A549 (cell line): ENCODE data around the gene LRFN2.

Source experiments
- CTCF ChIP-seq: fragments of >200 bp; sonication (Bioruptor Twin); formaldehyde crosslinking; IDR thresholded peaks from 3 replicates; pipeline ENCODE4 v1.5.1; 2016
- HOXA7 ChIP-seq: fragments of 250-450 bp; sonication (Bioruptor Pico); IDR thresholded peaks from 2 replicates; pipeline ENCODE4 v1.5.0; 2020; ENCODE audit warnings: mild to moderate bottlenecking, moderate library complexity
- JUN ChIP-seq, 2 experiments: fragments of >200 bp; sonication (Bioruptor Twin); formaldehyde crosslinking; IDR thresholded peaks; 2 replicates in 1 of 2; 3 replicates in 1 of 2; pipeline ENCODE4 v1.6.1; 2016 to 2017
- KDM1A ChIP-seq: fragments of 200-600 bp; sonication (generic); IDR thresholded peaks from 2 replicates; pipeline ENCODE4 v1.6.1; 2016; ENCODE audit warnings: low read depth, mild to moderate bottlenecking
- MAFK ChIP-seq: fragments of 450-650 bp; IDR thresholded peaks from 2 replicates; pipeline ENCODE4 v1.6.1; 2014; ENCODE audit not compliant: partially characterized antibody
- MAX ChIP-seq: IDR thresholded peaks from 2 replicates; pipeline ENCODE4 v1.6.1; 2012
- POLR2A ChIP-seq: IDR thresholded peaks from 2 replicates; pipeline ENCODE4 v1.6.1; 2012; ENCODE audit warnings: mild to moderate bottlenecking, low read length
- RAD21 ChIP-seq, 2 experiments: fragments of >200 bp in 1 of 2; sonication (Bioruptor Twin) in 1 of 2; formaldehyde crosslinking in 1 of 2; IDR thresholded peaks in 1 of 2; conservative IDR thresholded peaks in 1 of 2; 2 replicates in 1 of 2; 3 replicates in 1 of 2; pipeline ENCODE4 v1.6.1; 2012 to 2018; ENCODE audit warnings: inconsistent platforms in 1 of 2
- REST ChIP-seq: fragments of 200-600 bp; sonication (generic); IDR thresholded peaks from 2 replicates; pipeline ENCODE4 v1.6.1; 2016; ENCODE audit warnings: antibody characterized with exemption, mild to moderate bottlenecking, moderate library complexity
- SREBF2 ChIP-seq: fragments of 450-650 bp; IDR thresholded peaks from 2 replicates; pipeline ENCODE4 v1.6.1; 2014; ENCODE audit warnings: mild to moderate bottlenecking, moderate library complexity
- USF2 ChIP-seq: fragments of 450-650 bp; IDR thresholded peaks from 2 replicates; pipeline ENCODE4 v1.6.1; 2014; ENCODE audit warnings: antibody characterized with exemption
- ZSCAN20 ChIP-seq: fragments of 250-450 bp; sonication (Bioruptor Pico); IDR thresholded peaks from 2 replicates; pipeline ENCODE4 v1.8.0; 2022; ENCODE audit warnings: mild to moderate bottlenecking, moderate library complexity

GRCh38 chr6:40411881-40412280 is 175.3 kb downstream of the LRFN2 start:
- TF ChIP-seq MAFK (no peak), MAX (no peak), CTCF (no peak), RAD21 (conservative IDR thresholded peaks at IDR 0.05 in 1 of 2, IDR thresholded peaks at IDR 0.05 in 1 of 2) (no peak), ZSCAN20 (CRISPR knock-in tag) (no peak), POLR2A (no peak), KDM1A (no peak), USF2 (no peak), REST (no peak), JUN (IDR thresholded peaks at IDR 0.05) (no peak), HOXA7 (no peak), SREBF2 (no peak)
